HG02798 (cell line): ENCODE data around the gene CCDC188.
A peak's percentile ranks its signal among the peaks of the same experiment; 100 is the strongest.

ENCODE experiments used
- ATAC-seq: cut with Tn5 transposase; IDR thresholded peaks from one replicate; pipeline ENCODE4 v1.9.1; 2021; ENCODE audit warnings: mild to moderate bottlenecking; ENCODE audit not compliant: unreplicated experiment, poor library complexity

Gene CCDC188

DNA sequence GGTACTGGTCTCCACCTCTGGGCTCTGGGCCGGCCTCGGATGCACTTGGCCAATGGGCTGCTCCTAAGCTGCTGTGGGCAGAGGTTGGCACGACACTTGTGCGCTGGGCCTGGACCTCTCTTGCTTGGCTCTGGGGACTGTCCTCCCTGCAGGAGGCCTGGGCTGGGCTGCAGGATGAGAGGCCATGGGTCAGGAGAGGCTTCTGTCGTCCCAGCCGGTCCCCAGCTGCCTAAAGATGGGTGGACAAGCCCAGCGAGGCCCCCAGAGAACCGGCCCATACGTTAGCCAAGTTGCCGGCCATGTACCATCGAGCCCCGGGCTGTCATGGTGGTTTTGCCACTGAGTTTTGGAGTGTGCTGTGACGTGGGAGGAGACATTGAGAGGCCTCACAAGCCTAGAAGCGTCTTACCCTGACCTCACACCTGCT is 1.6 kb upstream of the CCDC188 start:
- ATAC-seq, result no peak

DNA sequence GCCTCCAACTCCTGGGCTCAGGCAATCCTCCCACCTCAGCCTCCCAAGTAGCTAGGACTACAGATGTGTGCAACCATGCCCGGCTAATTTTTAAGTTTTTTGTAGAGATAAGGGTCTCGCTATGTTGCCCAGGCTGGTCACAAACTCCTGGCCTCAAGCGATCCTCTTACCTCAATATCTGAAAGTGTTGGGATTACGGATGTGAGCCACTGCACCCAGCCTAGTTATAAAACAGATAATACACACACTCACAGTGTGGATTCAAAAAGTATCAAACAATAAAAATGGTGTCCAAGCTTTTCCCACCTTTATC is 377 bp upstream of the CCDC188 start:
- ATAC-seq, result no peak

DNA sequence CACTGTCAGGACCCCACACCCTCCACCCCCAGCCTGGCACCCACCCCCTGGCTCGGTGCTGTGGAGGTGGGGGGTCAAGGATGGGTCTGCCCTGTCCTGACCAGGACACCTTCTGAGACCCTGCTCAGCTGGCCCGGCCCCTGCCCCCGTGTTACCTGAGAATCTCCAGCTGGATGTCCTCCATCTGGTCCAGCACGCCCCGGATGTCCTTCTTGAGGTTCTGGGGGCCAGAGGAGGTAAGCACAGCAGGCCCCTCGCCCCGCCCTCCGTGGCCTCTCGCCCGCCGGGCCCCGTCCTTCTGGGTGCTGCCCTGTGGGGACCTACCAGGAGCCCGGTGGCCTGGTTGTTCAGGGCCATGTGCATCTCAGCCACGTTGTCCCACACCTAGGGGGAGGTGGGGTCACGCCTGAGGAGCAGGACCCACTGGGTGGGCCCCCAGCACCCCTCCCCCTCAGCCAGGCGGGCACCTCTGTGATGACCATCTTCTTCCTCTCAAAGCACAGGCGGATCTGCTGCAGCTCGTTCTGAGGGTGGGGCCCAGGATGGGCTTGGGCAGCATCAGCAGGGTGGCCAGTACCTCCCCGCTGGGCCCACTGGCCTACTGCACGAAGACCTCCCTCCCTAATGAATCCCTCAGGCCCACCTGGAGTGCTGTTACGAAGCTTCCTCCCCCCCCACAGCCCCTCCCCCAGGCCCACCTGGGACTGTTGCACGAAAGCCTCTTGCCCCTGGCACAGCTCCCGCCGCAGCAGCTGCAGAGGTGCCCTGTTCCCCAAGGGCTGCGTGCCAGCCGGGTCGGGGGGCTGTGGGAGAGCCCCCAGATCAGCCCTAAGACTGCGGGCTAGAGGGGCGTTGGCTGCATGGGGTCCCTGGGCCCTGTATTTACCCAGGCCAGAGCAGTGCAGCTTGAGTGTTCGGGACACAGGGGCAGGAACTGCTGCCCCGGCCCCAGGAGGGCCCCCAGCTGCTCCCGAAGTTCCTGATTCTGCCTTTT is 1.3 kb downstream of the CCDC188 start:
- ATAC-seq, result no peak

DNA sequence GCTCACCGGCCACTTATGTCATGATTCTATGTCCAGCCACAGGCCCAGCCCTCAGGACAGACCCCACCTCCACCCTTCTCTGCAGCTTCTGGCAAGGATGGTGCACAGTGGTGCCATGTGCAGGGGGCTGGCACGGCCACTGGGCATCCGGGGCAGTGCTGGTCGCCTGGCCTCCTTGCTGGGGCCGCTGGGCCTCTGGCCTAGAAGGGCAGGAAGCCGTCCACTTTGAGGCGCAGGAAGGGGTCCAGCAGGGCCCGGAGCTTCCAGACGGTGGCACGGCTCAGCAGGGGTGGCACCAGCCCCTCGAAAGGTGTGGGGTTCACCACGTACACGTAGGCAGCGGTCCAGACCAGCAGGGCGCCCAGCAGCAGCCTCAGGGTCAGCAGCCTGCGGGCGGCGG is 2.4 kb downstream of the CCDC188 start:
- ATAC-seq, result no peak

DNA sequence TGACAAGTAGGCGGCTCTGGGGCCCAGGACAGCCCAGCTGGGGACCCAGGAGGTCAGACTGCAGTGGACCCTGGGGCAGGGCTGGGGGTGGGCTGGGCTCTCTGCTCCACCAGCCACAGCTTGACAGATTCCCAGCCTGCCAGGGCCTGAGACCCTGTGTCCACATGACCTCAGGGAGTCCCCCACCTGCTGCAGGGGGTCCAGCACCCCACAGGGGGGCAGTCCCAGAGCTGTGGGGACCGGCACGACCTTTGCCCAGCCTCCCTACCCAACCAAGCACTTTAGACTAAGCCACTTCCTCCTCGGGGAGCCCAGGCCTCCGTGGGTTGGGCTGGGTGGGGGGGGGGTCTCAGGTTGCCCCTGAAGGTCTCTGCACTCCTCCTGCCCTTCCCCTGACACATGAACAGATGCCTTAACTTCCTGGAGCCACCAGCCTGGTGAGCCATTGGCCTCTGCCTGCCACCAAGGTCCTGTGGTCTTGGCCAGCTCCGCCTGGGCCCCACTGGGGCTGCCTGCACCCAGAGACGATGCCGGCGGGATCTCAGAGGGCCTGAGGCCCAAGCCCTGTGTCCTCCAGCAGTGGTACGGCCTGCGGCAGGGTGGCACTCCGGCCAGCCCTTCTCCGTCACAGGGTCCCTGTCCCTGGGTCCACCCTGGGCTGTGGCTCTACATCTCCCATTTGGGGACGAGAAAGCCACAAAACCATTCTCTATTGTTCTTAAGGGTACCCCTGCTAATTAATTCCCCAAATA is 3.4 kb downstream of the CCDC188 start:
- no peak for ATAC-seq

DNA sequence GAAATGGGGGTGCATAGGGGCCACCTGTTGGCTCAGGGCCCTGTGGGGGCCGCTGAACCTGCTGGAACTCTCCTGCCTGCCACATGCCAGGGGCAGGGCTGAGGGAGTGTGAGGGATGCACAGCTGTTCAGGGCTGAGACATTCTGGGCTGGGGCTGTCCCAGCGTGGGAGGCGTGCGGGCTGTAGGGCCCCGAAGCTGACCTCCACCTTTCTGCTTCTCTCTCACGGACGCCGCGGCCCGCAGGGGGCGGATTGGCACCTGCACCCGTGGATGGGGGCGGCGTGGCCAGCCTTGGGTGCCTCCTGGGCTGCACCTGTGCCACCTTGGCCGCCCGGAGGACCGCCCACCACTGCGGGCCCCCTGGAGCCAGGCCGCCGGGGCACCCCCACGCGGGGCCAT is 4.1 kb downstream of the CCDC188 start:
- ATAC-seq, result peak; percentile 46

DNA sequence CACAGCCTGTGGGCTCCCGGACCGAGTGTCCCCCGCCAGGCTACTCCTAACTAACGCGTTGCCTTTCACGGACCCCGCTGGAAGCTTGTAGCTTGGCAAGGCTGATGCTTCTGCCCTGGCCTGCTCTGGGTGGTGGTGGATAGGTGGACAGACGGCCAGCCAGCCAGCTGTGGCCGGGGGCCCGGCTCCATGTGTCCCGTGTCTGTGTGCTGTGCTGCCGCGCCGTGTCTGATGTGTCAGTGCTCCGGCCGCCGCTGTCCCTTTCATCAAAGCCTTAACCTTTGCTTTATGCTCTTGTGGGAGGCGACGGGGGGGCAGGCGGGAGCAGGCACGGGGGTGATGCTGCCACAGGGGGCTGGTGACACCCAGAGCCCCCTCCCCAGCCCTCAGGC is 5.0 kb downstream of the CCDC188 start:
- no peak for ATAC-seq

DNA sequence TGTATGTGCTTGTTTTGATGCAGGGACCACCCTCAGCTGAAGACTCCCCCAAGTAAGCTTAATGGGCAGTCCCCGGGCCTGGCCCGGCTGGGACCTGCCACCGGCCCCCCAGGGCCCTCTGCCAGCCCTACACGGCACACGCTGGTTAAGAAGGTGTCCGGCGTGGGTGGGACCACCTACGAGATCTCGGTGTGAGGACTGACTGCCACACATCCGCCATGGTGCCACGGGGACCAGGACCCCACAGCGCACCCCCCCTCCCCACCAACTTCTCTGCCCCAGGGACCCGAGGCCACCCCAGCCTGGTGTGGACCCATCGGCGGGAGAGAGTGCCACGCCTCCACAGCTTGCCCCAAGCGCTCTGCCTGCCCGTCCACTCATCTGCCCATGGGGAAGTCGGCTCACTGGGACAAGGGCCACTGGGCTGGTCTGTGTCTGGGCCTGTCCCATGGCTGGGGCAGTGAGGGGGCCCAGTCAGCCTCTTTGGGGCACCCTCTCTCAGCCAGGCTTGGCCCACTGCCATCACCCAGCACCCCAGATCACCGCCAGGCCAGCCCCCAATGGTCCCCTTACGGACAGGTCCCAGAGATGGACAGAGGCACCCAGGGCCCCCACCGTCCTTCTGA is 5.5 kb downstream of the CCDC188 start:
- ATAC-seq, result no peak

DNA sequence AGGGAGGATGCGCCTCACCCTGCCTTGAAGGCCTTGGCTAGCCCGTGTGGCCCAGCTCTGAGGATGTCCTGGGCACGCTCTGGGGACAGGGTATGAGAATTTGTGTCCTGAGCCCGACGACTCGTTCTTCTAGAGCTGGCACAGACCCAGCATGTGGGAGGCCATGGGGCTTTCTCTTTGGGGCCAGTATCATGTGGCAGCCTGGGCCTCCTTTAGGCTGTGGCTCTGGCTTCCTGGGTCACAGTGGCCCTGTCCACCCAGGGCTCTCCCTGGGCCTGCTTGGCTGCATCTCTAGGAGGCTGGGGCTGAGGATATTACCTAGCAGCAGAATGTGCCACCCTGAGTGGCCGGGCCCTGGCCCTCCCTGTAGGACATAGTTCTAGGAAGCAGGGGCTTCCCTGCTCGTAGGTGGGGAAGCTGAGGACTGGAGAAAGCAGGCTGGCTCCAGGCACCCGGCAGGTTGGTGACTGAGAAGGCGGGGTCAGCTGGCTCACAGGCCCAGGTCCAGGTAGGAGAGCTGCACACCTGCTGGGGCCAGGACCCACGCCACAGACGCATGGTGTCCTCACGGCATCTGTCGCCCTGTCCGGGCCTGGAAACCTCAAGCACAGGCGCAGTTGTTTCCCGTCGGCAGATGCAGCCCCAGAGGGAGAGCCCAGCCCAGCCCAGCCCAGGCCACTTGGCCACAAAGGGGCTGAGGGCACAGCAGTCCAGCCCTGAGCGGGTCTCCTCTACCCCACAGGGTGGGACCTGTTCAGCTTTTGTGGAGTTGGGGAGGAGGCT is 6.8 kb downstream of the CCDC188 start:
- ATAC-seq, result no peak

DNA sequence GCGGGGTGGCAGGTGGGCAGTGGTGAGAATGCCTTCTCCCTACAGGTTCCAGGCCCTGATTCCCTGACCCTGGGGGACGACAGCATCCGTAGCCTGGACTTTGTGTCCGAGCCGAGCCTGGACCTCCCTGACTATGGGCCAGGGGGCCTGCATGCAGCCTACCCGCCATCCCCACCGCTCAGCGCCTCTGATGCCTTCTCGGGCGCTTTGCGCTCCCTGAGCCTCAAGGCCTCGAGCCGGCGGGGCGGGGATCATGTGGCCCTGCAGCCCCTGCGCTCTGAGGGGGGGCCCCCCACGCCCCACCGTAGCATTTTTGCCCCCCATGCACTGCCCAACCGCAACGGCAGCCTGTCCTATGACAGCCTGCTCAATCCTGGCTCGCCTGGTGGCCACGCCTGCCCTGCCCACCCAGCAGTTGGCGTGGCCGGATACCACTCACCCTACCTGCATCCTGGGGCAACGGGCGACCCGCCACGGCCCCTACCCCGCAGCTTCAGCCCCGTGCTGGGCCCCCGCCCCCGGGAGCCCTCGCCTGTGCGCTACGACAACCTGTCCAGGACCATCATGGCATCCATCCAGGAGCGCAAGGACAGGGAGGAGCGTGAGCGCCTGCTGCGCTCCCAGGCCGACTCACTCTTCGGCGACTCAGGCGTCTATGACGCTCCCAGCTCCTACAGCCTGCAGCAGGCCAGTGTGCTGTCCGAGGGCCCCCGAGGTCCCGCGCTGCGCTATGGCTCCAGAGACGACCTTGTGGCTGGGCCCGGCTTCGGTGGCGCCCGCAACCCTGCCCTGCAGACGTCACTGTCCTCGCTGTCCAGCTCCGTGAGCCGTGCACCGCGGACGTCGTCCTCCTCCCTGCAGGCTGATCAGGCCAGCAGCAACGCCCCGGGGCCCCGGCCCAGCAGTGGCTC is 7.9 kb downstream of the CCDC188 start:
- no peak for ATAC-seq

DNA sequence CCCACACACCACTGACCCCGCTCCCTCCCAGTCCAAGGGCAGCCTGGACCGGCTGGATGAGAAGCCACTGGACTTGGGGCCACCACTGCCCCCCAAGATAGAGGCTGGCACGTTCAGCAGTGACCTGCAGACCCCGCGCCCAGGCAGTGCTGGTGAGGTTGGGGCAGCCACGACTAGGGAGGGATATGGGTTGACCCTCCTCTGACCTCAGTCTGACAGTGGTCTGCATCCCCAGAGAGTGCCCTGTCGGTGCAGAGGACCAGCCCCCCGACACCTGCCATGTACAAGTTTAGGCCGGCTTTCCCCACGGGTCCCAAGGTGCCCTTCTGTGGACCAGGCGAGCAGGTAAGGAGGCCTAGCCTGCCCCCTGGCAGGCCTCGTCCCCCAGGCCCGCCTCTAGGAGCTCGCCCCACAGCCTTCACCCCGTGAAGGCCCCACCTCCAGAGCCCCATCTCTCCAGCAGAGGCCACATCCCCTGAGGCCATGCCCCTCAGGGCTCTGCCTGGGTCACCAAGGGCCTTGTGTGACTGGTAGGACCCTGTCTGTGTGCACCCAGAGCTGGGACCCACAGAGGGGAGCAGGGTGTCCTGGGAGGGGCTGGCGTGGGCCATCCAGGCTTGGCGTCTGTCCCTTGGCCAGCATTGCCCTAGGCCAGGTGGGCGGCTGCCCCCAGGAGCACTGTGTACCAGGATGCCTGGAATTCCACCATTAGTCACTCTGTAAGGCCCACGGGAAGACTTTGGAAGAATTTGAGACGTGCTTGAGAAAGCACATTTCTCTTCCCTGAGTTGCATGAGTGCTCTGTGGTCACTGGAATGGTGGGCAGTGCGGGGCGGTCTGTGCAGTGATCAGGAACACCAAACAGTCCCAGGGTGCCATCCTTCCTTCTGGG is 9.4 kb downstream of the CCDC188 start:
- no peak for ATAC-seq

DNA sequence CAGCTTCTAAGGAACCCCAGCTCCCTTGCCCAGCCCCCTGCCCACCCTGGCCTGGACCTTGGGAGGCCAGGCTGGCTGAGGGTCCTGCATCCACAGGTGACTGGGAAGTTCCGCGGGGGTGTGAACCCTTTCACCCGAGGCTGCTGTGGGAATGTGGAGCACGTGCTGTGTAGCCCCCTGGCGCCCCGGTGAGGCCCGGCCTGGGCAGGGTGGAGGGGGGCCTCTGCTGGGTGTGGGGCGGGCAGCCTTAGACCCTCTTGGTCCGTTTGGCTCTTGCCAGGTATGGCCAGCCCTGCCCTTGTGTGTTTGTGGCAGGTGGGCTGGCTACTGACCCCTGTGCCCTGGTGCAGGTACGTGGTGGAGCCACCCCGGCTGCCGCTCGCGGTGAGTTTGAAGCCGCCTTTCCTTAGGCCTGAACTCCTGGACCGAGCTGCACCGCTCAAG is 10.3 kb downstream of the CCDC188 start:
- ATAC-seq, result no peak

DNA sequence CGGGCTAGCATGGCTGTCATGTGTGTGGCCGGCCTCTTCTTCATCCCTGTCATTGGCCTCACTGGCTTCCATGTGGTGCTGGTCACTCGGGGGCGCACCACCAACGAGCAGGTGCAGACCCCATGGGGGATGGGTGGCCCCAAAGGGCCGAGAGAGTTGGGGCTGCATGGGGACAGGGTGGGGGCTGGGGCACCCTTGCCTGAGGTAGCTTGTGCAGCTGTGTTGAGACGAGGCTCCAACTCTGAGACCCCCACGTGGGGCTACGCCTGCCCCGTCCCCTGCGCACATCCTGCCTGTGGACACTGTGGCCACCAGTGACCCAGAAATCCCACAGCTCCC is 10.8 kb downstream of the CCDC188 start:
- no peak for ATAC-seq

DNA sequence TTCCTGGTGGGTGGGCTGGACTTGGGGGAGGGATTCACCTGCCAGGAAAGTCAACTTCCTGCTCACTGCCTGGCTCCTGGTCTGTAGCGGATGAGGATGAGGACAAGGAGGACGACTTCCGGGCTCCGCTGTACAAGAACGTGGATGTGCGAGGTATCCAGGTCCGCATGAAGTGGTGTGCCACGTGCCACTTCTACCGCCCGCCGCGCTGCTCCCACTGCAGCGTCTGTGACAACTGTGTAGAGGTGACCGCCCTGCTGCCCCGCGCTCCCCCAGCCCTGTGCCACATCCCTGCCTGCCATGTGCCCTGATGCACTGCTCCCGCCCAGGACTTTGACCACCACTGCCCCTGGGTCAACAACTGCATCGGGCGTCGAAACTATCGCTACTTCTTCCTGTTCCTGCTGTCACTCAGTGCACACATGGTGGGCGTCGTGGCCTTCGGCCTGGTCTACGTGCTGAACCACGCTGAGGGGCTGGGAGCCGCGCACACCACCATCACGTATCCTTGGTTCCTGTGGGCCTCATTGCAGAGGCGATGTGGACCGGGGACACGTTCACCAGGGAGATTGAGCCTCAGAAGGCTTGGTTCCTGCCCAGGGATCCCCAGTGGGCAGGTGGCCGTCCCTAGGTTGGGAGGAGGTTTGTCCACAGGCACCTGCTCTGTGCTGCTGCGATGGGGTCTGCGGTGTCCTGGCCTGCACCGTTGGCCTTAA is 11.3 kb downstream of the CCDC188 start:
- ATAC-seq, result no peak

DNA sequence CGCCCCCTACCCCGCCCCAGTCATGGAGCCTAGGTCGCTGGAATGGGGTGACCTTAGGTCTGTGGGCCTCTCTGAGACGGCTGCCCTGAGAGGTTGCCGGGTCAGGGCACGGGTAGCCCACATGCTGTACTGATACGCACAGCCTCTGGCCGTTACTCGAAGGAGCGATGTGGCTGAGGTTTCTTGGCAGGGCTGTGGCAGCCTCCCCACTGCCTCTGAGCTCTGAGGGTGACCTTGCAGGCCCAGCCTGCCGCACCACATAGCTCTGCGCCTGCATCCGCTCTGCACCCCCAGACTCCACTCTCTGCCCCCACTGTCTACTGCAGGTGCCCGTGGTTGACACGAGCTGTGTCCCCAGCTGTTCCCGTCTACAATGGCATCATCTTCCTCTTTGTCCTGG is 12.0 kb downstream of the CCDC188 start:
- ATAC-seq, result no peak

DNA sequence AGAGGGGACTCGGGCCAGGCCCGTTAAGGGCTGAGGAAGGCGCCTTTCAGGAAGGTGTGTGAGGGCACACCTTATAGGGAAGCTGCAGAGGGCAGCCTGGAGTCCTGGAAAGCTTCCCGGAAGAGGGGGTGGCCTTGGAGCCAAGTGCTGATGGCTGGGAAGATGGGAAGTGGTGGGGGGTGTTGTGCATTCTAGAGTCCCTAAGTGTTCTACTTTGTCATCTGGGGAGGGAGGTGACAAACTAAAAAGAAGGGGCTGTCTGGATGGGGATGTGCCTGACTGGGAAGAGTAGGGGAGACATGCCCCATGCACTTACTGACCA is 12.5 kb downstream of the CCDC188 start:
- no peak for ATAC-seq

DNA sequence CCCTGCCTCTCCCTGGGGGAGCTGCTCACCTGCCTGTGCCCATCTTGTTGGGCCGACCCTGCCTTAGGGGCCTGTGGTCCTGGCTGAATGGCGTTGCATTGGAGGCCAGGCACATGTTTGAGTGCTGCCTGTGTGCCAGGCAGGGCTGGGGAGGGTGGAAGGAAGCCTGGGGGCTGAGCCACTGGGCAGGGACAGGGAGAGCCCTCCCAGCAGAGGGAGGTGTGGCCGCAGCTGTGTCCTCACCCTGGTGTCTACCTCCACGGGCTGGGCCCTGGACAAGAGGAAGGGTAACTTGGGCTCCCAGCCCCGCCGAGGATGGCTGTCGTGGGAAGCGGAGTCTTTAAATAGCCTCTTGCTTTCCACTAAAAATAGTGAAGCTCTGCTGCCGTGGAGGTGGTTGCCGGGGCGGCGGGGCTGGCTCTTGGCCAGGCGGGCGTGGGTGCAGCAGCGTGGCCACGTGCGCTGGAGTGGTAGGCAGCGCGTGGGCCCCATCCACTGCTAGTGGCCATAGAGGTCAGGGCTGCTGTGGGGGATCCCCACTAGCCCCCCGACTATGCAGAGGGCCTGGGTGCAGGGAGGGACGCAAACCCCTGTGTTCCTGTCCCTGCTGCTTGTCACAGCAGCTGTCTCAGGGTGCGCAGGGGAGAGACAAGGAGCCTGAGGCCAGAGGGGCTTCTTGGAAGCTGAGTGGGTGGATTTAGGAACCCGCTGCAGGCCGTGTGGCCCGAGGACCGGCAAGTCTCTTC is 13.0 kb downstream of the CCDC188 start:
- ATAC-seq, result no peak
